ENCODE results near the gene FAAP100. TPM values are rescaled to one million over a fixed set of nuclear protein-coding genes. Genes with fewer than 3 reads are reported as not detected.
A peak's percentile ranks its signal among the peaks of the same experiment; 100 is the strongest.

The FAAP100 gene
- polyA plus RNA-seq, 1 donor from 2014 or later = 56.3 TPM

DNA sequence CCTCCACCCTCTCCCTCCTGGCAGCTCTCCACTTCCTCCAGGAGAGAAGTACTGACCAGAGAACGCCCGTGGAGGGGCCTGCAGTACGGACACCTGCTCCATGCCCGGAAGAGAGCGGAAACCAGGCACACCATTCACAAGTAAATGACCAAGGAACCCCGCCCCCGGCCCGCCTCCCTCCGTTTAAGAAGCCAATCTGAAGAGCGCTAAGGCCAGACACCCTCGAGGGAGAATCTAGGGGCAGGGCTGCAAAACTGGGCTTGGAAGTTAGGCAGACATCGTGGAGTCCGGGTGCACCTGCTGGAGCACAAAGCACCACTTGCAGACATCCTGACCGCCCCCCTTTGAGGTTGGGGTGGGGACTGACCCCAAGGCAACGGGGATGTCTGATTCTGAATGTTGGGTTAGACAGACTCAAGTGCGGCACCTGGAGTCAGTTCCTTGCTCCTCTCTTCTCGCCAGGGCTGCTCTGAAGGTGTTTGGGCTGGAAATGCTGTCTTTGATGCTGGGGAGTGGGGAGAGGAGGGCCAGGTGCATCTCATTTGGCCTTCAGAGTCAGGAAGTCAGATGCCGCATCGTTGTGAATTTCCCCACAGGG, 964 bp upstream of the FAAP100 start:
- Histone ChIP-seq H3K79me2 (replicated peaks; ENCODE audit: insufficient read depth, low read length) (peaks cover 13% of the 10 kb centered on the region), H3K9me2 (ENCODE audit: insufficient read depth, low read length) (no peaks in the 10 kb centered on the region), H3K4me3 (ENCODE audit: low read length) (peak overlapping the region; percentile 99), H3K27me3 (ENCODE audit: insufficient read depth, low read depth, low read length) (peaks cover 3% of the 10 kb centered on the region), H3K4me2 (ENCODE audit: low read length) (peak overlapping the region; percentile 87), H3F3A (ENCODE audit: insufficient read depth, low read length, poor library complexity, severe bottlenecking) (no peaks in the 10 kb centered on the region), H3K36me3 (ENCODE audit: insufficient read depth, low read length) (no peaks in the 10 kb centered on the region), H2AFZ (ENCODE audit: low read depth, low read length) (peak overlapping the region; percentile 80), H3K9me3 (ENCODE audit: low read length) (no peaks in the 10 kb centered on the region), H3K9ac (ENCODE audit: low read length) (peak overlapping the region; percentile 92), H3K27ac (ENCODE audit: low read length) (peak overlapping the region; percentile 83), H4K20me1 (ENCODE audit: insufficient read depth) (no peaks in the 10 kb centered on the region)
- TF ChIP-seq RAD21 (conservative IDR thresholded peaks at IDR 0.05) (peak; percentile 25), EP300 (conservative IDR thresholded peaks at IDR 0.05; ENCODE audit: poor library complexity, severe bottlenecking) (no peak), EZH2 (IDR thresholded peaks at IDR 0.05; ENCODE audit: borderline replicate concordance, insufficient read depth, low read length, poor library complexity, severe bottlenecking) (no peak), SMC3 (conservative IDR thresholded peaks at IDR 0.05; ENCODE audit: poor library complexity) (peak; percentile 56), MXI1 (conservative IDR thresholded peaks at IDR 0.05; ENCODE audit: poor library complexity, severe bottlenecking) (no peak), TAF1 (IDR thresholded peaks at IDR 0.05; ENCODE audit: low read depth) (no peak), POLR2AphosphoS5 (IDR thresholded peaks at IDR 0.05) (no peak)
- TF ChIP-seq, protein P1, sequence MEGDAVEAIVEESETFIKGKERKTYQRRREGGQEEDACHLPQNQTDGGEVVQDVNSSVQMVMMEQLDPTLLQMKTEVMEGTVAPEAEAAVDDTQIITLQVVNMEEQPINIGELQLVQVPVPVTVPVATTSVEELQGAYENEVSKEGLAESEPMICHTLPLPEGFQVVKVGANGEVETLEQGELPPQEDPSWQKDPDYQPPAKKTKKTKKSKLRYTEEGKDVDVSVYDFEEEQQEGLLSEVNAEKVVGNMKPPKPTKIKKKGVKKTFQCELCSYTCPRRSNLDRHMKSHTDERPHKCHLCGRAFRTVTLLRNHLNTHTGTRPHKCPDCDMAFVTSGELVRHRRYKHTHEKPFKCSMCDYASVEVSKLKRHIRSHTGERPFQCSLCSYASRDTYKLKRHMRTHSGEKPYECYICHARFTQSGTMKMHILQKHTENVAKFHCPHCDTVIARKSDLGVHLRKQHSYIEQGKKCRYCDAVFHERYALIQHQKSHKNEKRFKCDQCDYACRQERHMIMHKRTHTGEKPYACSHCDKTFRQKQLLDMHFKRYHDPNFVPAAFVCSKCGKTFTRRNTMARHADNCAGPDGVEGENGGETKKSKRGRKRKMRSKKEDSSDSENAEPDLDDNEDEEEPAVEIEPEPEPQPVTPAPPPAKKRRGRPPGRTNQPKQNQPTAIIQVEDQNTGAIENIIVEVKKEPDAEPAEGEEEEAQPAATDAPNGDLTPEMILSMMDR (IDR thresholded peaks at IDR 0.05; ENCODE audit: poor library complexity, severe bottlenecking) = peak; percentile 49
- TF ChIP-seq, protein P2, sequence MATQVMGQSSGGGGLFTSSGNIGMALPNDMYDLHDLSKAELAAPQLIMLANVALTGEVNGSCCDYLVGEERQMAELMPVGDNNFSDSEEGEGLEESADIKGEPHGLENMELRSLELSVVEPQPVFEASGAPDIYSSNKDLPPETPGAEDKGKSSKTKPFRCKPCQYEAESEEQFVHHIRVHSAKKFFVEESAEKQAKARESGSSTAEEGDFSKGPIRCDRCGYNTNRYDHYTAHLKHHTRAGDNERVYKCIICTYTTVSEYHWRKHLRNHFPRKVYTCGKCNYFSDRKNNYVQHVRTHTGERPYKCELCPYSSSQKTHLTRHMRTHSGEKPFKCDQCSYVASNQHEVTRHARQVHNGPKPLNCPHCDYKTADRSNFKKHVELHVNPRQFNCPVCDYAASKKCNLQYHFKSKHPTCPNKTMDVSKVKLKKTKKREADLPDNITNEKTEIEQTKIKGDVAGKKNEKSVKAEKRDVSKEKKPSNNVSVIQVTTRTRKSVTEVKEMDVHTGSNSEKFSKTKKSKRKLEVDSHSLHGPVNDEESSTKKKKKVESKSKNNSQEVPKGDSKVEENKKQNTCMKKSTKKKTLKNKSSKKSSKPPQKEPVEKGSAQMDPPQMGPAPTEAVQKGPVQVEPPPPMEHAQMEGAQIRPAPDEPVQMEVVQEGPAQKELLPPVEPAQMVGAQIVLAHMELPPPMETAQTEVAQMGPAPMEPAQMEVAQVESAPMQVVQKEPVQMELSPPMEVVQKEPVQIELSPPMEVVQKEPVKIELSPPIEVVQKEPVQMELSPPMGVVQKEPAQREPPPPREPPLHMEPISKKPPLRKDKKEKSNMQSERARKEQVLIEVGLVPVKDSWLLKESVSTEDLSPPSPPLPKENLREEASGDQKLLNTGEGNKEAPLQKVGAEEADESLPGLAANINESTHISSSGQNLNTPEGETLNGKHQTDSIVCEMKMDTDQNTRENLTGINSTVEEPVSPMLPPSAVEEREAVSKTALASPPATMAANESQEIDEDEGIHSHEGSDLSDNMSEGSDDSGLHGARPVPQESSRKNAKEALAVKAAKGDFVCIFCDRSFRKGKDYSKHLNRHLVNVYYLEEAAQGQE (IDR thresholded peaks at IDR 0.05; ENCODE audit: borderline replicate concordance) = no peak

GRCh38 chr17:81551458-81552243, 502 bp downstream of the FAAP100 start:
- Histone ChIP-seq H2AFZ (ENCODE audit: low read depth, low read length) (peak overlapping the region; percentile 8), H3K9me2 (ENCODE audit: insufficient read depth, low read length) (no peaks in the 10 kb centered on the region), H3K79me2 (replicated peaks; ENCODE audit: insufficient read depth, low read length) (peaks cover 13% of the 10 kb centered on the region), H3K27me3 (ENCODE audit: insufficient read depth, low read depth, low read length) (peaks cover 3% of the 10 kb centered on the region), H3F3A (ENCODE audit: insufficient read depth, low read length, poor library complexity, severe bottlenecking) (no peaks in the 10 kb centered on the region), H4K20me1 (ENCODE audit: insufficient read depth) (no peaks in the 10 kb centered on the region), H3K4me3 (ENCODE audit: low read length) (peak overlapping the region; percentile 99), H3K36me3 (ENCODE audit: insufficient read depth, low read length) (no peaks in the 10 kb centered on the region), H3K9ac (ENCODE audit: low read length) (peak overlapping the region; percentile 92), H3K9me3 (ENCODE audit: low read length) (no peaks in the 10 kb centered on the region), H3K27ac (ENCODE audit: low read length) (peak overlapping the region; percentile 83), H3K4me2 (ENCODE audit: low read length) (peak overlapping the region; percentile 88)
- TF ChIP-seq, protein P1 (IDR thresholded peaks at IDR 0.05; ENCODE audit: poor library complexity, severe bottlenecking) = no peak
